Aorta (tissue), 5 donors: ENCODE data around the gene NBPF12. TPM values are rescaled to one million over a fixed set of nuclear protein-coding genes. Genes with fewer than 3 reads are reported as not detected.
"Not testable (repeated sequence)": the region's sequence is repeated elsewhere in the genome, so short reads cannot be mapped to it uniquely, and the experiment has no call there.

ENCODE experiments used
- ATAC-seq: fragments of 200-7000 bp; cut with Tn5 transposase; one replicate; pipeline ENCODE4 v1.9.1; 2022; ENCODE audit warnings: moderate library complexity; ENCODE audit not compliant: low FRiP score
- DNase-seq, 2 donors: peaks; one replicate each; pipeline ENCODE4 v3.0.0-alpha.2; 2020
- H3K27ac ChIP-seq, 2 donors: one replicate each; pipeline ENCODE4 v1.5.1; 2013; ENCODE audit warnings: low read length in 2 of 2, mild to moderate bottlenecking in 2 of 2, moderate library complexity in 2 of 2, control low read depth in 1 of 2, inconsistent platforms in 1 of 2, low read depth in 1 of 2
- H3K27me3 ChIP-seq, 2 donors: one replicate each; pipeline ENCODE4 v1.6.1; 2013; ENCODE audit warnings: control low read depth in 1 of 2, low read length in 1 of 2, mild to moderate bottlenecking in 1 of 2, moderate library complexity in 1 of 2; ENCODE audit not compliant: insufficient read depth in 2 of 2, control insufficient read depth in 1 of 2
- H3K36me3 ChIP-seq, 2 donors: one replicate each; pipeline ENCODE4 v1.6.1; 2013; ENCODE audit warnings: control low read depth in 1 of 2, low read length in 1 of 2, mild to moderate bottlenecking in 1 of 2; ENCODE audit not compliant: insufficient read depth in 2 of 2, control insufficient read depth in 1 of 2
- H3K4me1 ChIP-seq, 2 donors: one replicate each; pipeline ENCODE4 v1.6.1; 2013; ENCODE audit warnings: low read length in 2 of 2, control low read depth in 1 of 2, mild to moderate bottlenecking in 1 of 2, moderate library complexity in 1 of 2; ENCODE audit not compliant: insufficient read depth in 2 of 2, control insufficient read depth in 1 of 2
- H3K4me3 ChIP-seq, 2 donors: one replicate each; pipeline ENCODE4 v1.5.1; 2013; ENCODE audit warnings: low read length in 2 of 2, control low read depth in 1 of 2, mild to moderate bottlenecking in 1 of 2
- H3K9me3 ChIP-seq: one replicate; pipeline ENCODE4 v1.6.1; 2013; ENCODE audit warnings: mild to moderate bottlenecking, low read length; ENCODE audit not compliant: control insufficient read depth
- WGBS, 2 donors: extraction: QIAGEN DNeasy Blood & Tissue Kit; methylation state at CpG; one replicate each; pipeline ENCODE4 v1.1.7; 2013; 5-methylcytosine and 5-hydroxymethylcytosine counted together
- intact Hi-C, 2 donors: fragments of 100-400 bp; cut with DNase I; formaldehyde crosslinking; loops; one replicate each; pipeline versions ENCODE4 v1.14.2 to v1.15.0; 2022
- polyA plus RNA-seq, 2 donors: library from polyadenylated mRNA; stranded (reverse); fragments of 200-250 nt; gene quantifications; one replicate each; pipeline ENCODE4 v1.2.3, GENCODE V29; 2013
- total RNA-seq, 2 donors: library from RNA; stranded (reverse); fragmentation: NEBNext Ultra II Directional; extraction: Animal tissue kit (Norgen Biotek cat#: 25700); gene quantifications; one replicate each; pipeline ENCODE4 v1.2.1, GENCODE V29; 2021
- donor health status: healthy with polysubstance abuse.
- donor health status: Bipolar disorder and iron deficiency.
- donor health status: DM: no; HTN: no; CAD: no.
- donor health status: DM: no; HTN: no; CAD: no.
- donor health status: DM: yes; HTN: yes; CAD: no.

The NBPF12 gene
- total and polyA plus RNA-seq, 4 donors = 3.4 to 16.9 (median 10.9) TPM

DNA sequence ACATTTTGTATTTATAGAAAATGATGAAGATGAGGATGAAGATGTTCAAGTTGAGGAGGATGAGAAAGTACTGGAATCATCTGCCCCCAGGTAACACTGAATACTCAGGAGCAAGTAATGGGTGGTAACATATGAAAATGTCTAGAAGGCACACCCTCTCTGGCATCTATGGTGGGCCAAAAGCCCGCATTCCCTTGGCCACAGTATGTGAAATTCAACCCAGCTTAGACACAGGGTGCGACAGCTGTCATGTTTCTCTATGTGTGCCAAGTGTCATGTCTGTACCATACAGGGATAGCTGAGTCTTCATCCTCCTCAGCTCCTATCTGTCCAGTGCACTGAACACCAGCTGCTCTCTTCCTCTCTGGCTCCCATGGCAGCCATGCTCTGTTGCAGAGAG is 26.2 kb downstream of the NBPF12 start:
- H3K27me3 ChIP-seq, intact Hi-C loops, H3K4me3 ChIP-seq, H3K27ac ChIP-seq, H3K4me1 ChIP-seq, DNase-seq, H3K9me3 ChIP-seq, ATAC-seq, H3K36me3 ChIP-seq: not testable (repeated sequence)
- WGBS, 2 donors = 70 to 77% methylated on average over 2 of the region's 2 CpGs

DNA sequence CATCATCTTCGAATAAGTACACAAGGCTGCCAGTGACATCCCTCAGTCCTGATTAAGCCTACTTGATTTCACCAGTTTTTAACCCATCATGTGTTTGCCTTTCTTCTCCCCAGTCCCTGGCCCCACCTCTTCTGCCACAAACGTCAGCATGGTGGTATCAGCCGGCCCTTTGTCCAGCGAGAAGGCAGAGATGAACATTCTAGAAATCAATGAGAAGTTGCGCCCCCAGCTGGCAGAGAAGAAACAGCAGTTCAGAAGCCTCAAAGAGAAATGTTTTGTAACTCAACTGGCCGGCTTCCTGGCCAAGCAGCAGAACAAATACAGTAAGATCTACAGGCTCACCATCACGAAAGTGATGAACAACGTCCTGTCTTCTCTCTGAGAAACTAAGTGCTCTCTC is 28.2 kb downstream of the NBPF12 start:
- ATAC-seq, H3K4me1 ChIP-seq, H3K4me3 ChIP-seq, H3K36me3 ChIP-seq, intact Hi-C loops, H3K27me3 ChIP-seq, H3K27ac ChIP-seq, DNase-seq, H3K9me3 ChIP-seq: not testable (repeated sequence)
- WGBS, 2 donors = 21 to 27% methylated on average over 5 to 6 of the region's 8 CpGs

GRCh38 chr1:146970656-146971055 is 32.5 kb downstream of the NBPF12 start:
- ATAC-seq, H3K9me3 ChIP-seq, H3K27ac ChIP-seq, H3K4me3 ChIP-seq, H3K27me3 ChIP-seq, DNase-seq, H3K36me3 ChIP-seq, H3K4me1 ChIP-seq, intact Hi-C loops: not testable (repeated sequence)
- WGBS, 2 donors = 76 to 78% methylated on average over 2 of the region's 2 CpGs

DNA sequence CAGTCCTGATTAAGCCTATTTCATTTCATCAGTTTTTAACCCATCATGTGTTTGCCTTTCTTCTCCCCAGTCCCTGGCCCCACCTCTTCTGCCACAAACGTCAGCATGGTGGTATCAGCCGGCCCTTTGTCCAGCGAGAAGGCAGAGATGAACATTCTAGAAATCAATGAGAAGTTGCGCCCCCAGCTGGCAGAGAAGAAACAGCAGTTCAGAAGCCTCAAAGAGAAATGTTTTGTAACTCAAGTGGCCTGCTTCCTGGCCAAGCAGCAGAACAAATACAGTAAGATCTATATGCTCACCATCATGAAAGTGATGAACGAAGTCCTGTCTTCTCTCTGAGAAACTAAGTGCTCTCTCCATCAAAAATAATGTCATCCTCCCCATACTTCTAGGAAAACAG is 34.6 kb downstream of the NBPF12 start:
- not testable (repeated sequence) for H3K27me3 ChIP-seq
- 38 to 91% methylated on average over 1 to 4 of the region's 5 CpGs for WGBS, 2 donors

GRCh38 chr1:146985855-146986254 is 47.7 kb downstream of the NBPF12 start:
- H3K27ac ChIP-seq, ATAC-seq, H3K4me1 ChIP-seq, intact Hi-C loops, H3K9me3 ChIP-seq, H3K4me3 ChIP-seq, H3K27me3 ChIP-seq, DNase-seq, H3K36me3 ChIP-seq: not testable (repeated sequence)
- 77 to 79% methylated on average over 3 to 4 of the region's 4 CpGs for WGBS, 2 donors

More for the DNA sequence above, 34.6 kb downstream of the NBPF12 start:
- H3K9me3 ChIP-seq, H3K27ac ChIP-seq, H3K4me1 ChIP-seq, DNase-seq, ATAC-seq, H3K4me3 ChIP-seq, intact Hi-C loops, H3K36me3 ChIP-seq: not testable (repeated sequence)

GRCh38 chr1:146986450-146986849 is 48.3 kb downstream of the NBPF12 start:
- H3K27me3 ChIP-seq, H3K27ac ChIP-seq, DNase-seq, H3K4me1 ChIP-seq, H3K9me3 ChIP-seq, ATAC-seq, intact Hi-C loops, H3K36me3 ChIP-seq, H3K4me3 ChIP-seq: not testable (repeated sequence)
- 93 to 94% methylated on average over 2 of the region's 4 CpGs for WGBS, 2 donors

DNA sequence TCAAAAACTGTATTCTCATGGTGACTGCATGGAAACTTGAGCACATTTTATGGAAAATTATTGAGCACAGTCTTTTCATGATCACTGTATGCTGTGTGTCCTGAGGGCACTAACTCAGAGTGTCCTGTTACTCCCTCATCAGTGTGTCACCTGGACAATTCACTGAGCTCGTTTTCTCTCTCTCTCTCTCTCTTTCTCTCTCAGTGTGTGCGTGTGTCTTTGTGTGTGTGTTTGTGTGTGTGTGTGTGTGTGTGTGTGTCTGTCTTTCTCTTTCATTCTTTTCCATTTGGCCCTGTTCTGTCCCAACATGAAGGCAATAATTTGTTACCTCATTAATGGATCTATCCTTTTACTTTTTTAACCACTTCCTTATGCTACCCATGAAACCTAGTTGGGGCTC is 49.4 kb downstream of the NBPF12 start:
- H3K4me1 ChIP-seq, intact Hi-C loops, H3K27ac ChIP-seq, H3K36me3 ChIP-seq, H3K4me3 ChIP-seq, H3K9me3 ChIP-seq, ATAC-seq, H3K27me3 ChIP-seq, DNase-seq: not testable (repeated sequence)
- WGBS, 2 donors = 73 to 76% methylated on average over 2 of the region's 2 CpGs

DNA sequence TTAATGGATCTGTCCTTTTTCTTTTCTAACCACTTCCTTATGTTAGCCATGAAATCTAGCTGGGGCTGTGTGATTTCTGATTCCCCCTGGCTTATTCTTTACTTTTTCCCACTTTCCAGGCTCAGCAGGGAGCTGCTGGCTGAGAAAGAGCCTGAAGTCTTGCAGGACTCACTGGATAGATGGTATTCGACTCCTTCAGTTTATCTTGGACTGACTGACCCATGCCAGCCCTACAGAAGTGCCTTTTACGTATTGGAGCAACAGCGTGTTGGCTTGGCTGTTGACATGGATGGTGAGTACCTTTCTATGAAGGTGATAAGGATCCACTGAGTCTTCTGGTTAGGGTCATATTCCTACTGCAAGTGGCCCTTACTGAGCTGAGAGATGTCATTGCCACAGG is 51.3 kb downstream of the NBPF12 start:
- ATAC-seq, H3K4me1 ChIP-seq, H3K4me3 ChIP-seq, DNase-seq, H3K9me3 ChIP-seq, H3K36me3 ChIP-seq, H3K27me3 ChIP-seq, intact Hi-C loops, H3K27ac ChIP-seq: not testable (repeated sequence)
- WGBS, 2 donors = 64 to 65% methylated on average over 3 of the region's 3 CpGs

- H3K27me3 ChIP-seq, H3K9me3 ChIP-seq, intact Hi-C loops, H3K4me3 ChIP-seq, DNase-seq, H3K36me3 ChIP-seq, H3K27ac ChIP-seq, H3K4me1 ChIP-seq, ATAC-seq: not testable (repeated sequence)
- WGBS, 2 donors = 73% methylated on average over 1 of the region's 1 CpG; no CpG with 5 or more reads in 1 of the 2 donors
Observed at GRCh38 chr1:147008495-147008894, 70.4 kb downstream of the NBPF12 start.
